Gastrocnemius medialis (tissue), 4 donors: ENCODE measurements around the gene ANO3.

Experiments used
- POLR2A ChIP-seq, 2 donors: fragments of 450-650 bp; IDR thresholded peaks; one replicate each; pipeline ENCODE4 v1.6.1; 2017; ENCODE audit warnings: antibody characterized with exemption in 2 of 2, mild to moderate bottlenecking in 2 of 2, moderate library complexity in 2 of 2
- TF ChIP-seq, protein P1 (sequence below), 5 experiments: fragments of 450-650 bp in 3 of 5; fragments of 200-600 bp in 2 of 5; sonication (generic) in 2 of 5; IDR thresholded peaks in 4 of 5; conservative IDR thresholded peaks in 1 of 5; 1 replicate in 4 of 5; 2 replicates in 1 of 5; pipeline ENCODE4 v1.5.1; 2016 to 2019; ENCODE audit warnings: antibody characterized with exemption in 5 of 5, mild to moderate bottlenecking in 3 of 5, moderate library complexity in 3 of 5

GRCh38 chr11:26490546-26490945, 158.6 kb downstream of the ANO3 start:
- TF ChIP-seq POLR2A (IDR thresholded peaks at IDR 0.05), result no peak
- TF ChIP-seq, protein P1, sequence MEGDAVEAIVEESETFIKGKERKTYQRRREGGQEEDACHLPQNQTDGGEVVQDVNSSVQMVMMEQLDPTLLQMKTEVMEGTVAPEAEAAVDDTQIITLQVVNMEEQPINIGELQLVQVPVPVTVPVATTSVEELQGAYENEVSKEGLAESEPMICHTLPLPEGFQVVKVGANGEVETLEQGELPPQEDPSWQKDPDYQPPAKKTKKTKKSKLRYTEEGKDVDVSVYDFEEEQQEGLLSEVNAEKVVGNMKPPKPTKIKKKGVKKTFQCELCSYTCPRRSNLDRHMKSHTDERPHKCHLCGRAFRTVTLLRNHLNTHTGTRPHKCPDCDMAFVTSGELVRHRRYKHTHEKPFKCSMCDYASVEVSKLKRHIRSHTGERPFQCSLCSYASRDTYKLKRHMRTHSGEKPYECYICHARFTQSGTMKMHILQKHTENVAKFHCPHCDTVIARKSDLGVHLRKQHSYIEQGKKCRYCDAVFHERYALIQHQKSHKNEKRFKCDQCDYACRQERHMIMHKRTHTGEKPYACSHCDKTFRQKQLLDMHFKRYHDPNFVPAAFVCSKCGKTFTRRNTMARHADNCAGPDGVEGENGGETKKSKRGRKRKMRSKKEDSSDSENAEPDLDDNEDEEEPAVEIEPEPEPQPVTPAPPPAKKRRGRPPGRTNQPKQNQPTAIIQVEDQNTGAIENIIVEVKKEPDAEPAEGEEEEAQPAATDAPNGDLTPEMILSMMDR (IDR thresholded peaks at IDR 0.05 in 4 of 5, conservative IDR thresholded peaks at IDR 0.05 in 1 of 5), result no peak
